ENCODE measurements around the gene SLC38A9.

- TF ChIP-seq CTCF (IDR thresholded peaks at IDR 0.05), result no peak
- no peak for TF ChIP-seq POLR2AphosphoS5 (IDR thresholded peaks at IDR 0.05)
- TF ChIP-seq EP300 (IDR thresholded peaks at IDR 0.05), result no peak
Measured at GRCh38 chr5:55576661-55577060, 135.5 kb downstream of the SLC38A9 start.
